Nephron (organoid): ENCODE results near the gene E2F4.

Experiments used
- H3K27ac Mint-ChIP-seq, 3 experiments: 2 replicates each; pipeline ENCODE4 v1.8.0; 2020; ENCODE audit warnings: mixed read lengths in 3 of 3, mild to moderate bottlenecking in 2 of 3, moderate library complexity in 1 of 3
- H3K27me3 Mint-ChIP-seq: 2 replicates; pipeline ENCODE4 v1.8.0; 2021; ENCODE audit warnings: low read depth, mild to moderate bottlenecking, moderate library complexity, mixed read lengths
- H3K36me3 Mint-ChIP-seq: 2 replicates; pipeline ENCODE4 v1.8.0; 2020; ENCODE audit warnings: low read depth, mixed read lengths
- H3K4me1 Mint-ChIP-seq: 2 replicates; pipeline ENCODE4 v1.8.0; 2020; ENCODE audit warnings: mixed read lengths
- H3K4me3 Mint-ChIP-seq, 3 experiments: 2 replicates each; pipeline ENCODE4 v1.8.0; 2020; ENCODE audit warnings: mild to moderate bottlenecking in 3 of 3, mixed read lengths in 3 of 3, moderate library complexity in 2 of 3
- H3K9me3 Mint-ChIP-seq: 2 replicates; pipeline ENCODE4 v1.8.0; 2020; ENCODE audit warnings: mixed read lengths
- CTCF ChIP-seq, 3 experiments: fragments of 200-600 bp; sonication (generic); IDR thresholded peaks; one replicate each; pipeline ENCODE4 v1.5.0; 2021; ENCODE audit warnings: antibody characterized with exemption in 3 of 3; ENCODE audit not compliant: unreplicated experiment in 3 of 3

E2F4 gene

GRCh38 chr16:67163164-67163998 lies 28.6 kb upstream of the E2F4 start:
- no peaks in the 10 kb centered on the region for H3K9me3 Mint-ChIP-seq
- H3K4me1 Mint-ChIP-seq: peaks cover 22% of the 10 kb centered on the region
- TF ChIP-seq CTCF (IDR thresholded peaks at IDR 0.05; ENCODE audit: unreplicated experiment in 3 of 3): no peak
- no peaks in the 10 kb centered on the region for H3K36me3 Mint-ChIP-seq
- H3K27ac Mint-ChIP-seq: no peak overlapping the region
- H3K27me3 Mint-ChIP-seq: peaks cover 94% of the 10 kb centered on the region
- peak overlapping the region; percentile 30 to 67 (median 64) for H3K4me3 Mint-ChIP-seq

DNA sequence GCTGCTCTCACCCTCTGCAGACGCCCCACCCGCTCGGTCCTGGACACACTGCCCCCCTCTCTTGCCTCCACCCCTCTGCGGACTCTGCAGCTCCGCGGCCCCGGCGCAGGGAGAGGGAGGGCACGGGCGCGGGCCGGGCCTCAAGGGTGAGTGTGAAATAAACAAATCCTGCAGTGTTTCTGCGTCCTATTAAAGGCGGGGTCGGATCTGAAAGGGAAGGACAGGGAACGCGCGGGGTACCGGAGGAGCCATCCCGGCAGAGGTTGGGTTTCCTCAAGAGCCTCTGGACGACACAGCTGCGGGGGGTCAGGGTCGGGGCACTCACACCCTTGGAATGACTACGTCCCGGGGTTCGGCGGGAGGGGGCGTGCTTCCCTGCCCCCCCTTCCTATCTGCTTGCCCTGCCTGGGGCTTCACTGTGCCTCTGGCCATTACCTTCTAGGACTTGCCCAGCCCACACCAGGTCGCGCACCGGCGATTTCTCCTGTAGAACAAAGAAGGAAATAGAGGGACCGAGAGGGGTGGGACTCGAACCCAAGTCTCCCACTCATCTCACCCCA lies 27.9 kb upstream of the E2F4 start:
- Mint-ChIP-seq H3K27ac (no peak overlapping the region), H3K27me3 (peaks cover 94% of the 10 kb centered on the region)

GRCh38 chr16:67164599-67165061 lies 27.3 kb upstream of the E2F4 start, which contains the start of gene HSF4:
Gene HSF4 (plus strand): TSS chr16:67164745. CDS start chr16:67164812, 67 bp downstream.
- TF ChIP-seq CTCF (IDR thresholded peaks at IDR 0.05; ENCODE audit: unreplicated experiment in 3 of 3): no peak
- Mint-ChIP-seq H3K27ac (no peak within 1 kb of the TSS), H3K4me3 (peak within 1 kb of the TSS; percentile 55 to 67 (median 64)), H3K4me1 (peaks cover 27% of the 10 kb centered on the region), H3K36me3 (no peaks in the 10 kb centered on the region), H3K9me3 (no peaks in the 10 kb centered on the region), H3K27me3 (peaks cover 95% of the 10 kb centered on the region)

More for the DNA sequence above, 27.9 kb upstream of the E2F4 start:
- Mint-ChIP-seq H3K4me3 (peak overlapping the region; percentile 30 to 67 (median 64)), H3K9me3 (no peaks in the 10 kb centered on the region), H3K36me3 (no peaks in the 10 kb centered on the region), H3K4me1 (peaks cover 21% of the 10 kb centered on the region)
- TF ChIP-seq CTCF (IDR thresholded peaks at IDR 0.05; ENCODE audit: unreplicated experiment in 3 of 3): no peak

- Mint-ChIP-seq H3K36me3 (no peaks in the 10 kb centered on the region), H3K4me1 (peaks cover 33% of the 10 kb centered on the region), H3K27me3 (peaks cover 95% of the 10 kb centered on the region), H3K9me3 (no peaks in the 10 kb centered on the region), H3K27ac (no peak overlapping the region), H3K4me3 (peak overlapping the region; percentile 37 to 55 (median 44))
- TF ChIP-seq CTCF (IDR thresholded peaks at IDR 0.05; ENCODE audit: unreplicated experiment in 3 of 3): no peak
Measured at GRCh38 chr16:67165121-67166078, 26.6 kb upstream of the E2F4 start.

DNA sequence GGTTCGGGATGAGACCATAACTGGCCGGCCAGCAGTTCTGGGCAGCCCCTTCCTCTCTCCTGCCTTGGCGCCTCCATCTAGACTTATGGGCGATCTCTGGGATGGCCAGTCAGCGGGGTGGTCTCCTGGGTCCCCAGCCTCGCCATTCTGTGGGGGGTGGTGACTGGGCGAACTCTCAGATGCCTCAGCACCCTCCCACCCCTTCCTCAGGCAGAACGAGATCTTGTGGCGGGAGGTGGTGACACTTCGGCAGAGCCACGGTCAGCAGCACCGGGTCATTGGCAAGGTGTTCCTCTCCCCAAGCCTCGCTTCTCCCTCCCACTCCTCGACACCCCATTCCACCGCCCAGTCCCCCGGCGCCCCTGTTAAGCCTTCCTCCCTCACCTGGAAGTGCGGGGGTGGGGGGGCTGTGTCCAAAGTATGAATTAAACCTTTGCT lies 25.8 kb upstream of the E2F4 start:
- no peak for TF ChIP-seq CTCF (IDR thresholded peaks at IDR 0.05; ENCODE audit: unreplicated experiment in 3 of 3)
- Mint-ChIP-seq H3K27me3 (peaks cover 92% of the 10 kb centered on the region), H3K9me3 (no peaks in the 10 kb centered on the region), H3K4me3 (no peak overlapping the region), H3K36me3 (no peaks in the 10 kb centered on the region), H3K27ac (no peak overlapping the region), H3K4me1 (peaks cover 33% of the 10 kb centered on the region)
